ENCODE measurements around the gene TTI1.

DNA sequence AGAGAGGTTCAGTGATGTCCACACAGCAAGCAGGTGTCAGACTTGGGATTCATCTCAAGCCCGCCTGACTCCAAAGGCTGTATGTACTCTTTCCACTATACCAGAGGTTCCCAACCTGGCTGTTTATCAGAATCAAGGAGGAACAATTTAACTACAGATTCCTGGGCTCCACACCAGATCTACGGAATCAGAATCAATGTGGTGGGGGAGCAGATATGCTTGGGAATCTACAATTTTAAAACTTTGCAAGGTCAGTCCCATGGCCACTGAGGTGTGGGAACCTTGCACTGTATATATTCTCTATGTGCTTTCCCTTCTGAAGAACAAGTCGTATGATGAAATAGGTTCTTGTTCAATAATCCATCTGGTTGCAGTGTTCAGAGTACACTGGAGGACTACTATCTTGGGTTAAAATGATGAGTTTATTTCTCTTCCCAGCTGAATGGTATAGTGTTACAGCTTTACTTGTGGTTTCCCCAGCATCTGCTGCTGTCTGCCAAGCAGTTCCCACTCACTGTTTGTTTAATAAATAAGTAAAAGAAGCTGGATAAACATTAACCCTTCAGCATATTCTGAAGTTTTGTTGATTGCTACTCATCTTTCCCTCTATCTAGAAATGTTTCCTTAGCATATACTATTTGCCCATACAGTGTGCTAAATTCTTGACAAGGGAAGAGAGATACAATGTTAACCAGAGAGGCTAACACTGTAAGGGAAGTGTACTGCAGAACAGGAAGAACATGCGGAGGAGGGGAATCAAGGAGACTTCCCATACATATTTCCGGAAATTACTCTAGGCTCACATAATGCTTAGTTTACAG is 9.9 kb downstream of the TTI1 start:
- no peak for TF ChIP-seq POLR2AphosphoS5 (IDR thresholded peaks at IDR 0.05; ENCODE audit: low read depth, low read length)
- TF ChIP-seq, protein P1, sequence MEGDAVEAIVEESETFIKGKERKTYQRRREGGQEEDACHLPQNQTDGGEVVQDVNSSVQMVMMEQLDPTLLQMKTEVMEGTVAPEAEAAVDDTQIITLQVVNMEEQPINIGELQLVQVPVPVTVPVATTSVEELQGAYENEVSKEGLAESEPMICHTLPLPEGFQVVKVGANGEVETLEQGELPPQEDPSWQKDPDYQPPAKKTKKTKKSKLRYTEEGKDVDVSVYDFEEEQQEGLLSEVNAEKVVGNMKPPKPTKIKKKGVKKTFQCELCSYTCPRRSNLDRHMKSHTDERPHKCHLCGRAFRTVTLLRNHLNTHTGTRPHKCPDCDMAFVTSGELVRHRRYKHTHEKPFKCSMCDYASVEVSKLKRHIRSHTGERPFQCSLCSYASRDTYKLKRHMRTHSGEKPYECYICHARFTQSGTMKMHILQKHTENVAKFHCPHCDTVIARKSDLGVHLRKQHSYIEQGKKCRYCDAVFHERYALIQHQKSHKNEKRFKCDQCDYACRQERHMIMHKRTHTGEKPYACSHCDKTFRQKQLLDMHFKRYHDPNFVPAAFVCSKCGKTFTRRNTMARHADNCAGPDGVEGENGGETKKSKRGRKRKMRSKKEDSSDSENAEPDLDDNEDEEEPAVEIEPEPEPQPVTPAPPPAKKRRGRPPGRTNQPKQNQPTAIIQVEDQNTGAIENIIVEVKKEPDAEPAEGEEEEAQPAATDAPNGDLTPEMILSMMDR (IDR thresholded peaks at IDR 0.05), result no peak

Data from Panc1 (cell line).